Neural cell (in vitro differentiated cells): ENCODE measurements around the gene PRKACB. TPM values are rescaled to one million over a fixed set of nuclear protein-coding genes. Genes with fewer than 3 reads are reported as not detected.
"Not testable (repeated sequence)": the region's sequence is repeated elsewhere in the genome, so short reads cannot be mapped to it uniquely, and the experiment has no call there.

Experiments used
- H2AFZ ChIP-seq: fragments of 200-600, 300-800 bp; sonication (generic), shearing (Covaris generic); 2 replicates; pipeline ENCODE4 v1.6.0; 2014; ENCODE audit warnings: low read depth, mild to moderate bottlenecking, antibody characterized with exemption, low read length, moderate library complexity
- H3F3A ChIP-seq: fragments of 200-600 bp; shearing (Covaris generic); 2 replicates; pipeline ENCODE4 v1.6.1; 2016; ENCODE audit warnings: mild to moderate bottlenecking, moderate library complexity, mixed read lengths, antibody characterized with exemption, low read length; ENCODE audit not compliant: insufficient read depth, poor library complexity, severe bottlenecking
- H3K27ac ChIP-seq: fragments of 200-600, 300-800 bp; sonication (generic), shearing (Covaris generic); 2 replicates; pipeline ENCODE4 v1.5.1; 2014; ENCODE audit warnings: mild to moderate bottlenecking, low read length, moderate library complexity
- H3K27me3 ChIP-seq: fragments of 300-800, 200-600 bp; sonication (generic), shearing (Covaris generic); 2 replicates; pipeline ENCODE4 v1.6.0; 2014; ENCODE audit warnings: mild to moderate bottlenecking, low read depth, low read length, moderate library complexity; ENCODE audit not compliant: insufficient read depth
- H3K36me3 ChIP-seq: fragments of 300-800, 200-600 bp; sonication (generic), shearing (Covaris generic); 2 replicates; pipeline ENCODE4 v1.5.1; 2014; ENCODE audit warnings: mild to moderate bottlenecking, antibody characterized with exemption, low read length, moderate library complexity; ENCODE audit not compliant: insufficient read depth
- H3K4me2 ChIP-seq: fragments of 300-800, 200-600 bp; sonication (generic), shearing (Covaris generic); 2 replicates; pipeline ENCODE4 v1.6.0; 2014; ENCODE audit warnings: mild to moderate bottlenecking, low read length
- H3K4me3 ChIP-seq: fragments of 300-800, 200-600 bp; sonication (generic), shearing (Covaris generic); 2 replicates; pipeline ENCODE4 v1.5.1; 2014; ENCODE audit warnings: mild to moderate bottlenecking, low read length, moderate library complexity
- H3K79me2 ChIP-seq: fragments of 200-600 bp; shearing (Covaris generic); replicated peaks from 2 replicates; pipeline ENCODE4 v1.6.0; 2014; ENCODE audit warnings: mild to moderate bottlenecking, low read length, moderate library complexity; ENCODE audit not compliant: insufficient read depth
- H3K9ac ChIP-seq: fragments of 300-800, 200-600 bp; sonication (generic), shearing (Covaris generic); 2 replicates; pipeline ENCODE4 v1.6.1; 2016; ENCODE audit warnings: mild to moderate bottlenecking, low read length, mixed read lengths
- H3K9me2 ChIP-seq: fragments of 200-600 bp; shearing (Covaris generic); 2 replicates; pipeline ENCODE4 v1.6.1; 2016; ENCODE audit warnings: mild to moderate bottlenecking, low read length, mixed read lengths; ENCODE audit not compliant: insufficient read depth
- H3K9me3 ChIP-seq: fragments of 200-600, 300-800 bp; sonication (generic), shearing (Covaris generic); 2 replicates; pipeline ENCODE4 v1.6.1; 2016; ENCODE audit warnings: mild to moderate bottlenecking, mixed run types, low read length, moderate library complexity, mixed read lengths
- H4K20me1 ChIP-seq: fragments of 200-600 bp; shearing (Covaris generic); 2 replicates; pipeline ENCODE4 v1.6.1; 2016; ENCODE audit warnings: mild to moderate bottlenecking, mixed run types; ENCODE audit not compliant: insufficient read depth
- CTCF ChIP-seq: fragments of 450-650 bp; IDR thresholded peaks from 2 replicates; pipeline ENCODE4 v1.5.1; 2014; ENCODE audit warnings: antibody characterized with exemption, mild to moderate bottlenecking, moderate library complexity; ENCODE audit not compliant: poor library complexity, severe bottlenecking
- EP300 ChIP-seq: fragments of 450-650 bp; conservative IDR thresholded peaks from 2 replicates; pipeline ENCODE4 v1.6.1; 2014; ENCODE audit warnings: antibody characterized with exemption, mild to moderate bottlenecking, moderate library complexity; ENCODE audit not compliant: poor library complexity, severe bottlenecking
- EZH2 ChIP-seq: fragments of 200-600, 300-800 bp; shearing (Covaris generic), sonication (generic); IDR thresholded peaks from 2 replicates; pipeline ENCODE4 v1.6.1; 2014; ENCODE audit warnings: antibody characterized with exemption, low read length, borderline replicate concordance, mild to moderate bottlenecking; ENCODE audit not compliant: insufficient read depth, poor library complexity, severe bottlenecking
- MXI1 ChIP-seq: fragments of 450-650 bp; conservative IDR thresholded peaks from 2 replicates; pipeline ENCODE4 v1.6.1; 2014; ENCODE audit warnings: antibody characterized with exemption, mild to moderate bottlenecking; ENCODE audit not compliant: poor library complexity, severe bottlenecking
- POLR2AphosphoS5 ChIP-seq: IDR thresholded peaks from 2 replicates; pipeline ENCODE4 v1.6.1; 2012
- RAD21 ChIP-seq: fragments of 450-650 bp; conservative IDR thresholded peaks from 2 replicates; pipeline ENCODE4 v1.6.1; 2014; ENCODE audit warnings: antibody characterized with exemption, mild to moderate bottlenecking, moderate library complexity
- REST ChIP-seq: IDR thresholded peaks from 2 replicates; pipeline ENCODE4 v1.6.1; 2012; ENCODE audit warnings: borderline replicate concordance
- SMC3 ChIP-seq: fragments of 450-650 bp; conservative IDR thresholded peaks from 2 replicates; pipeline ENCODE4 v1.6.1; 2014; ENCODE audit warnings: antibody characterized with exemption, mild to moderate bottlenecking, moderate library complexity; ENCODE audit not compliant: poor library complexity
- TAF1 ChIP-seq: IDR thresholded peaks from 2 replicates; pipeline ENCODE4 v1.6.1; 2012; ENCODE audit warnings: low read depth
- polyA plus RNA-seq: library from polyadenylated mRNA; depleted of rRNA; stranded (reverse); fragments of >200 nt; gene quantifications from 2 replicates; pipeline ENCODE4 v1.2.3, GENCODE V29; 2014
- small RNA-seq, 3 experiments: library from RNA; depleted of rRNA; stranded (forward); fragments of <200 nt; gene quantifications; one replicate each; pipeline ENCODE3, GENCODE V24; 2012

The PRKACB gene
- polyA plus RNA-seq, 1 donor from 2014 or later = 979 TPM

- Histone ChIP-seq H3K79me2 (no peaks in the 10 kb centered on the region), H3K27me3 (no peaks in the 10 kb centered on the region)
Measured at GRCh38 chr1:84286071-84286470, 142.0 kb downstream of the PRKACB start.

GRCh38 chr1:84287389-84287788 lies 143.3 kb downstream of the PRKACB start:
- not testable (repeated sequence) for H3K36me3 ChIP-seq, H3K27me3 ChIP-seq, H3K79me2 ChIP-seq, H3K9me2 ChIP-seq, H4K20me1 ChIP-seq, H3K4me2 ChIP-seq, H2AFZ ChIP-seq, H3K27ac ChIP-seq, H3K9me3 ChIP-seq, H3K9ac ChIP-seq, H3F3A ChIP-seq, H3K4me3 ChIP-seq

More at GRCh38 chr1:84286071-84286470, 142.0 kb downstream of the PRKACB start:
- Histone ChIP-seq H3K27ac (no peak overlapping the region), H3K4me2 (no peak overlapping the region), H3K9me2 (no peaks in the 10 kb centered on the region), H3K4me3 (no peak overlapping the region), H3K9ac (no peak overlapping the region), H2AFZ (no peak overlapping the region), H3K9me3 (no peaks in the 10 kb centered on the region), H4K20me1 (no peaks in the 10 kb centered on the region), H3K36me3 (no peaks in the 10 kb centered on the region), H3F3A (no peaks in the 10 kb centered on the region)
- TF ChIP-seq CTCF (no peak), POLR2AphosphoS5 (no peak), RAD21 (no peak), EP300 (no peak), EZH2 (no peak), REST (no peak), TAF1 (no peak), SMC3 (no peak), MXI1 (no peak)

Small RNA genes within 50 kb of the gene (small RNA-seq; reads per million reads assigned to genes)
- gene AL450063.1 (0 reads per million in 3 experiments), gene RF00410 (0 reads per million in 3 experiments)

Other genes starting within 250 kb of the PRKACB start
- 84.6 and 88.1 TPM in 2 replicates for gene TTLL7, start 145.1 kb upstream of the PRKACB start, polyA plus RNA-seq
- gene SAMD13, start 157.4 kb downstream of the PRKACB start, polyA plus RNA-seq = 14.9 and 20.0 TPM in 2 replicates